ENCODE data around the gene NFATC4. TPM values are rescaled to one million over a fixed set of nuclear protein-coding genes. Genes with fewer than 3 reads are reported as not detected.
A peak's percentile ranks its signal among the peaks of the same experiment; 100 is the strongest.

NFATC4 gene
- total RNA-seq, 1 experiment from 2014 or later: 60.7 TPM

DNA sequence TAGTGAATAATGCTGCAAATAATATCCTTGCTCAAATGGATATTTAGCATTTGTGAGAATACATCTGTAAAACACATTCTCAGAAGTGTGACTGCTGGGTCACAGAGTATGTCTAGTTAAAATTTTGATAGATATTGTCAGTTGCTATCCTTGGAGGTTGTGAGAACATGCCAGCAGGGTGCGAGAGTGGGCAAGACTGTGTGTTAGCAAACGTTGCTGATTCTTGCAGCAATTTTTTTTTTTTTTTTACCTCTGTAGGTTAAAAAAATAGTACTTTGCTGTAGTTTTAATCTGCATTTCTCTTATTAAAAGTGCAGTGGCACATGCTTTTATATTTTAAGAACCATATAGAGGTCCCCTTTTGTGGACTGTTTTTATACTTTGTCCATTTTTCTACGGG, 26.3 kb downstream of the NFATC4 start:
- H3K4me1 Mint-ChIP-seq: peaks cover 36% of the 10 kb centered on the region
- peaks cover 7% of the 10 kb centered on the region for H3K27me3 Mint-ChIP-seq (ENCODE audit: low read depth)
- ChIA-PET POLR2A (no interaction called here), CTCF (no interaction called here)
- H3K4me3 Mint-ChIP-seq: no peak overlapping the region
- ATAC-seq: no peak
- no peak for DNase-seq (ENCODE audit: low spot score)
- no peaks in the 10 kb centered on the region for H3K36me3 Mint-ChIP-seq
- H3K27ac Mint-ChIP-seq: no peak overlapping the region
- H3K9me3 Mint-ChIP-seq: no peaks in the 10 kb centered on the region
- TF ChIP-seq SMAD3 (CRISPR knock-in tag; IDR thresholded peaks at IDR 0.05; ENCODE audit: borderline replicate concordance): no peak
- no peak for TF ChIP-seq ZNF317 (CRISPR knock-in tag; IDR thresholded peaks at IDR 0.05; ENCODE audit: borderline replicate concordance, low read depth)
- no peak for TF ChIP-seq FOXK1 (CRISPR knock-in tag; IDR thresholded peaks at IDR 0.05)
- TF ChIP-seq SP1 (CRISPR knock-in tag; conservative IDR thresholded peaks at IDR 0.05): no peak
- TF ChIP-seq NFE2L1 (CRISPR knock-in tag; IDR thresholded peaks at IDR 0.05): no peak
- TF ChIP-seq, protein P1, sequence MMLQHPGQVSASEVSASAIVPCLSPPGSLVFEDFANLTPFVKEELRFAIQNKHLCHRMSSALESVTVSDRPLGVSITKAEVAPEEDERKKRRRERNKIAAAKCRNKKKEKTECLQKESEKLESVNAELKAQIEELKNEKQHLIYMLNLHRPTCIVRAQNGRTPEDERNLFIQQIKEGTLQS (CRISPR knock-in tag; conservative IDR thresholded peaks at IDR 0.05): no peak
- no peak for TF ChIP-seq ZBTB21 (CRISPR knock-in tag; IDR thresholded peaks at IDR 0.05; ENCODE audit: borderline replicate concordance)
- no peak for TF ChIP-seq IRF2 (CRISPR knock-in tag; IDR thresholded peaks at IDR 0.05; ENCODE audit: borderline replicate concordance, low read depth)

DNA sequence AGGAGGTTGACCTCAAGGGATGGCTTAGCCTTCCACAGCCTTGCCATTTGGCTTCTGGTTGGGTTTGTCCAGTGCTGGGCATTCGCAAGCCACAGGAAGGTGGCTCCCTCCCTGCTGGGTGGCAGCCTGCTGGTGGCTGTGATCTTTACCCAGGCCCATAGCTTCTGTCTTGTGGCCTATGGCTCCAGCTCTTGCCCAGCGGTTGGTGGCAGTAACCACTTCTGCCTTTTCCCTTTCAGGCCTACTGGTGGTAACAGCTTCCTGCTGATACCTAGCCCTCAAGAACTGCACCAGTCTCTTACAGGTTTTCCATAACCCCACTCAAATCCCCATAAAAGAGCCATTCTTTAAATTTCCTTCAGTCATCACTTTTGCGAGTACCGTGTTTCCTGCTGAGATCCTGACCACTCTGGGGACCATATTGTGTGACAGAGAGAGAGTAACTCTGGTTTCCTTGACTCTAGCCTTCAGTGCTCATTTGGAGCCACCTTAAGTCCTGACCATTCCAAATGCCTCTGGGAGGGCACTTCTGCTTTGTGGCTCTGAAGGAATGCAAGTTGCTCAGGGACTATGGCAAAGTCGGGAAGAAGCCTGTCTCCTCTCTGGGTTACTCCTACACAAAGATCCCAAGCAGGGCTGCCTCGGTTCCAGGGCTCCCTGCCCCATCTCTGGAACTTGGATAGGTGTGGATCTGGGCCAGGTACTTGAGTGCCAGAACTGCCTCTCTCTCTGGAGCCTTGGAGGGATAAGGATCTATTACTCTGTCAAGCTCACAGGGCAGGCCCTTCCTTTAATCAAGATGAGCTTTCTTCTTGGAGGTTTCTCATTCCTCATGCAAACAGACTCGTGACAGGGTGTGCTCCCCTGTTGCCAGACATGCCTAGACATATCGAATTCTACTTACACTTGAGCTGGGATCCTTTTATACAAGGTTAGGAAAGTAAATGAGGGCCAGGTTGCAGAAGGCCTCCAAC, 27.9 kb downstream of the NFATC4 start:
- peaks cover 12% of the 10 kb centered on the region for H3K27me3 Mint-ChIP-seq (ENCODE audit: low read depth)
- no peaks in the 10 kb centered on the region for H3K9me3 Mint-ChIP-seq
- peaks cover 43% of the 10 kb centered on the region for H3K4me1 Mint-ChIP-seq
- CTCF ChIA-PET: interaction anchor here (1.1 to 2.6 kb wide), 7 partner anchors 14 to 51 kb away, joined by 3 to 15 read pairs (median 4); partner anchors contain the start of genes CBLN3 and KHNYN
- TF ChIP-seq NFYB (CRISPR knock-in tag; conservative IDR thresholded peaks at IDR 0.05; ENCODE audit: low read depth) (no peak), MYBL2 (CRISPR knock-in tag; IDR thresholded peaks at IDR 0.05) (no peak), TEAD1 (CRISPR knock-in tag; IDR thresholded peaks at IDR 0.05) (no peak), ZNF416 (CRISPR knock-in tag; IDR thresholded peaks at IDR 0.05) (no peak), FOXJ3 (CRISPR knock-in tag; IDR thresholded peaks at IDR 0.05; ENCODE audit: borderline replicate concordance) (no peak)
- no peaks in the 10 kb centered on the region for H3K36me3 Mint-ChIP-seq
- no peak overlapping the region for H3K27ac Mint-ChIP-seq
- no peak for DNase-seq (ENCODE audit: low spot score)
- ATAC-seq: no peak
- POLR2A ChIA-PET: no interaction called here
- H3K4me3 Mint-ChIP-seq: no peak overlapping the region

DNA sequence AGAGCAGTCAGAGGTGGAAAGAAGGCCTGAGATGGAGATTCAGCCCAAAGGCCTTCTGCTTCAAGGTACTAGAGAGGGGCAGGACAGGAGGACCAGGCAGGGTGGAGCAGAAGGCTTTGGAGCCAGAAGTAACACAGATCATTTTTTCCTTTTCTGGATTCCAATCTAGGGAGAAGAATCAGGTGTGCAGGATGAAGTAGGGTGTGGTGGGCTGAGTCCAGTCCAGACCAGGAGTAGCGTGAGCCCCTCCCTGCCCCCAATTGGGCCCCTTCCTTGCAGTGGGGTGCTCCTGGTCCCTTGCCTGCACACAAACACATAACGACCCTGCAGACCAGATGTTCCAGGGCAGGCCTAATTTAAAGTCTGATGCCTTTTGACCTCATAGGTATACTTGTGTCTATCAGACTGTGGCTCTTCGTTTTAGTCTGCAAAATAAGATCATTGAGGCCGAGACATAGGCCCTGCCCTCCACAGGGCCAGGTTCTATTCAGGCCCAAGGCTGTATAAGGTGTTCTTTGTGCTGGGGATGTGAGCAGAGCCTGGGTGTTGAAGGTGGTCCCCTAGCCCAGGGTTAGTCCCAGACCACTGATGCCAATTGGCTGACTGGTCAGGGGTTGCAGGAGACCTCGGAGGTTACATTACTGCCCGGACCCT, 29.8 kb downstream of the NFATC4 start:
- H3K9me3 Mint-ChIP-seq: no peaks in the 10 kb centered on the region
- H3K36me3 Mint-ChIP-seq: no peaks in the 10 kb centered on the region
- peak overlapping the region; percentile 83 for H3K4me3 Mint-ChIP-seq
- peaks cover 45% of the 10 kb centered on the region for H3K4me1 Mint-ChIP-seq
- ChIA-PET CTCF (interaction anchor here (1.1 to 4.3 kb wide), 6 partner anchors 8 to 64 kb away, joined by 3 to 66 read pairs (median 22); partner anchors contain the start of genes ADCY4, CBLN3 and KHNYN), POLR2A (interaction anchor here (0.6 to 2.0 kb wide), 2 partner anchors 15 to 29 kb away, joined by 4 to 7 read pairs; no protein-coding TSS in a partner anchor)
- peak; percentile 4; the same call in 1 of the 2 replicates for ATAC-seq
- H3K27ac Mint-ChIP-seq: no peak overlapping the region
- DNase-seq (ENCODE audit: low spot score): no peak
- H3K27me3 Mint-ChIP-seq (ENCODE audit: low read depth): peaks cover 14% of the 10 kb centered on the region
- TF ChIP-seq ZNF263 (CRISPR knock-in tag; IDR thresholded peaks at IDR 0.05; ENCODE audit: low read depth) (no peak), OVOL2 (CRISPR knock-in tag; IDR thresholded peaks at IDR 0.05; ENCODE audit: borderline replicate concordance) (no peak), TEAD4 (CRISPR knock-in tag; IDR thresholded peaks at IDR 0.05) (no peak), ZNF396 (CRISPR knock-in tag; IDR thresholded peaks at IDR 0.05; ENCODE audit: borderline replicate concordance) (no peak)
- TF ChIP-seq, protein P2, sequence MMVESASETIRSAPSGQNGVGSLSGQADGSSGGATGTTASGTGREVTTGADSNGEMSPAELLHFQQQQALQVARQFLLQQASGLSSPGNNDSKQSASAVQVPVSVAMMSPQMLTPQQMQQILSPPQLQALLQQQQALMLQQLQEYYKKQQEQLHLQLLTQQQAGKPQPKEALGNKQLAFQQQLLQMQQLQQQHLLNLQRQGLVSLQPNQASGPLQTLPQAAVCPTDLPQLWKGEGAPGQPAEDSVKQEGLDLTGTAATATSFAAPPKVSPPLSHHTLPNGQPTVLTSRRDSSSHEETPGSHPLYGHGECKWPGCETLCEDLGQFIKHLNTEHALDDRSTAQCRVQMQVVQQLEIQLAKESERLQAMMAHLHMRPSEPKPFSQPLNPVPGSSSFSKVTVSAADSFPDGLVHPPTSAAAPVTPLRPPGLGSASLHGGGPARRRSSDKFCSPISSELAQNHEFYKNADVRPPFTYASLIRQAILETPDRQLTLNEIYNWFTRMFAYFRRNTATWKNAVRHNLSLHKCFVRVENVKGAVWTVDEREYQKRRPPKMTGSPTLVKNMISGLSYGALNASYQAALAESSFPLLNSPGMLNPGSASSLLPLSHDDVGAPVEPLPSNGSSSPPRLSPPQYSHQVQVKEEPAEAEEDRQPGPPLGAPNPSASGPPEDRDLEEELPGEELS (CRISPR knock-in tag; IDR thresholded peaks at IDR 0.05): no peak
- TF ChIP-seq, protein P3, sequence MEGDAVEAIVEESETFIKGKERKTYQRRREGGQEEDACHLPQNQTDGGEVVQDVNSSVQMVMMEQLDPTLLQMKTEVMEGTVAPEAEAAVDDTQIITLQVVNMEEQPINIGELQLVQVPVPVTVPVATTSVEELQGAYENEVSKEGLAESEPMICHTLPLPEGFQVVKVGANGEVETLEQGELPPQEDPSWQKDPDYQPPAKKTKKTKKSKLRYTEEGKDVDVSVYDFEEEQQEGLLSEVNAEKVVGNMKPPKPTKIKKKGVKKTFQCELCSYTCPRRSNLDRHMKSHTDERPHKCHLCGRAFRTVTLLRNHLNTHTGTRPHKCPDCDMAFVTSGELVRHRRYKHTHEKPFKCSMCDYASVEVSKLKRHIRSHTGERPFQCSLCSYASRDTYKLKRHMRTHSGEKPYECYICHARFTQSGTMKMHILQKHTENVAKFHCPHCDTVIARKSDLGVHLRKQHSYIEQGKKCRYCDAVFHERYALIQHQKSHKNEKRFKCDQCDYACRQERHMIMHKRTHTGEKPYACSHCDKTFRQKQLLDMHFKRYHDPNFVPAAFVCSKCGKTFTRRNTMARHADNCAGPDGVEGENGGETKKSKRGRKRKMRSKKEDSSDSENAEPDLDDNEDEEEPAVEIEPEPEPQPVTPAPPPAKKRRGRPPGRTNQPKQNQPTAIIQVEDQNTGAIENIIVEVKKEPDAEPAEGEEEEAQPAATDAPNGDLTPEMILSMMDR (IDR thresholded peaks at IDR 0.05): no peak
- TF ChIP-seq, protein P4, sequence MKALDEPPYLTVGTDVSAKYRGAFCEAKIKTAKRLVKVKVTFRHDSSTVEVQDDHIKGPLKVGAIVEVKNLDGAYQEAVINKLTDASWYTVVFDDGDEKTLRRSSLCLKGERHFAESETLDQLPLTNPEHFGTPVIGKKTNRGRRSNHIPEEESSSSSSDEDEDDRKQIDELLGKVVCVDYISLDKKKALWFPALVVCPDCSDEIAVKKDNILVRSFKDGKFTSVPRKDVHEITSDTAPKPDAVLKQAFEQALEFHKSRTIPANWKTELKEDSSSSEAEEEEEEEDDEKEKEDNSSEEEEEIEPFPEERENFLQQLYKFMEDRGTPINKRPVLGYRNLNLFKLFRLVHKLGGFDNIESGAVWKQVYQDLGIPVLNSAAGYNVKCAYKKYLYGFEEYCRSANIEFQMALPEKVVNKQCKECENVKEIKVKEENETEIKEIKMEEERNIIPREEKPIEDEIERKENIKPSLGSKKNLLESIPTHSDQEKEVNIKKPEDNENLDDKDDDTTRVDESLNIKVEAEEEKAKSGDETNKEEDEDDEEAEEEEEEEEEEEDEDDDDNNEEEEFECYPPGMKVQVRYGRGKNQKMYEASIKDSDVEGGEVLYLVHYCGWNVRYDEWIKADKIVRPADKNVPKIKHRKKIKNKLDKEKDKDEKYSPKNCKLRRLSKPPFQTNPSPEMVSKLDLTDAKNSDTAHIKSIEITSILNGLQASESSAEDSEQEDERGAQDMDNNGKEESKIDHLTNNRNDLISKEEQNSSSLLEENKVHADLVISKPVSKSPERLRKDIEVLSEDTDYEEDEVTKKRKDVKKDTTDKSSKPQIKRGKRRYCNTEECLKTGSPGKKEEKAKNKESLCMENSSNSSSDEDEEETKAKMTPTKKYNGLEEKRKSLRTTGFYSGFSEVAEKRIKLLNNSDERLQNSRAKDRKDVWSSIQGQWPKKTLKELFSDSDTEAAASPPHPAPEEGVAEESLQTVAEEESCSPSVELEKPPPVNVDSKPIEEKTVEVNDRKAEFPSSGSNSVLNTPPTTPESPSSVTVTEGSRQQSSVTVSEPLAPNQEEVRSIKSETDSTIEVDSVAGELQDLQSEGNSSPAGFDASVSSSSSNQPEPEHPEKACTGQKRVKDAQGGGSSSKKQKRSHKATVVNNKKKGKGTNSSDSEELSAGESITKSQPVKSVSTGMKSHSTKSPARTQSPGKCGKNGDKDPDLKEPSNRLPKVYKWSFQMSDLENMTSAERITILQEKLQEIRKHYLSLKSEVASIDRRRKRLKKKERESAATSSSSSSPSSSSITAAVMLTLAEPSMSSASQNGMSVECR (CRISPR knock-in tag; IDR thresholded peaks at IDR 0.05; ENCODE audit: borderline replicate concordance): no peak
- TF ChIP-seq, protein P5, sequence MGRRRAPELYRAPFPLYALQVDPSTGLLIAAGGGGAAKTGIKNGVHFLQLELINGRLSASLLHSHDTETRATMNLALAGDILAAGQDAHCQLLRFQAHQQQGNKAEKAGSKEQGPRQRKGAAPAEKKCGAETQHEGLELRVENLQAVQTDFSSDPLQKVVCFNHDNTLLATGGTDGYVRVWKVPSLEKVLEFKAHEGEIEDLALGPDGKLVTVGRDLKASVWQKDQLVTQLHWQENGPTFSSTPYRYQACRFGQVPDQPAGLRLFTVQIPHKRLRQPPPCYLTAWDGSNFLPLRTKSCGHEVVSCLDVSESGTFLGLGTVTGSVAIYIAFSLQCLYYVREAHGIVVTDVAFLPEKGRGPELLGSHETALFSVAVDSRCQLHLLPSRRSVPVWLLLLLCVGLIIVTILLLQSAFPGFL (CRISPR knock-in tag; IDR thresholded peaks at IDR 0.05; ENCODE audit: borderline replicate concordance): no peak
